ENCODE results near the gene SPATA13.

Gene SPATA13

DNA sequence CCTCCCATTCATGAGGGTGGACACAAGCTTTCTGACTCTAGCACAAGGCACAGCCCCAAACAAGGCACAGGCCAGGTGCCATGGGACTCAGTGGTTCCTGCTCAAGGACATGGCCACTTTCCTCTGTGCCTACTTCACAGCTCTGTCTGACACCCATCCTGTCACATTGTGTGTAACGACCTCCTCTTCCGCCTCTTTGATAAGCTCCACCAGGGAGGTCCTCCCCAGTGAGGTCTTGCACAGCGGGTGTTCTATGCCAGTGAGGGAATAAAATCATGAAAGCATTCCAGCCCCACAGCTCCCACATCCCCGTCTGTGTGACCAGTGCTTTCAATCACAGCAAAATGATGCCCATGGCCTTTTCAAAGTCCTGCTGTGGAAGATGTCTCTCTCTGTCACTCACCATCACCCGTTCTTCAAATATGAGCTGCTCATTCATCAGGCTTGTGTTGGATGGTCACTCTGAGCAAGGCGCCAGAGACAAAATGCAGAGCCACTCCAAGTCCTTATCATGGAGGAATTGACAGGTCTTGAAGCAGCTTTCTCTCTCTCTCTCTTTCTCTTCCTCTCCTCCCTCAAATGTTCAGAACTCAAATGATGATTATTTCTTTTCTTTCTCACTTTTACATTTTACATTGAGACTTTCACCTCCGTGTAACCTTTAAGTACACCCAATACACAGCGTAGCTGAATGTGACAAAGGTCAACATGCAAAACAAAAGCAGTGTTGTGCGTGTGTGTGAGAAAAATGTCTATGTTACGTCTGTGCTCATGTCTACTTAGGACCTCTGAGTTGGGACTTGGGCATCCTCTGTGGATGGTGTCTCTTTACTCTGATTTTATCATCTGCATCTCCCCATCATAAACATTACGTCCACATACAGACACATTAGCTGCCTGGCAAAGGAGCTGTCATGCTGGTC lies 8.0 kb upstream of the SPATA13 start:
- ChIA-PET CTCF (interaction anchor here (1.1 to 2.2 kb wide), 2 partner anchors 9 to 36 kb away, joined by 4 to 6 read pairs; no protein-coding TSS in a partner anchor), POLR2A (no interaction called here)
- no peak for TF ChIP-seq CTCF (IDR thresholded peaks at IDR 0.05; ENCODE audit: control extremely low read depth, extremely low read depth, low read depth, missing control alignments)
- DNase-seq (ENCODE audit: extremely low spot score): no peak

GRCh38 chr13:24153347-24153746 lies 7.2 kb upstream of the SPATA13 start:
- TF ChIP-seq CTCF (IDR thresholded peaks at IDR 0.05; ENCODE audit: control extremely low read depth, extremely low read depth, low read depth, missing control alignments): no peak
- ChIA-PET POLR2A (no interaction called here), CTCF (interaction anchor here (1.1 to 2.2 kb wide), 2 partner anchors 8 to 35 kb away, joined by 4 to 6 read pairs; no protein-coding TSS in a partner anchor)
- DNase-seq (ENCODE audit: extremely low spot score): no peak

DNA sequence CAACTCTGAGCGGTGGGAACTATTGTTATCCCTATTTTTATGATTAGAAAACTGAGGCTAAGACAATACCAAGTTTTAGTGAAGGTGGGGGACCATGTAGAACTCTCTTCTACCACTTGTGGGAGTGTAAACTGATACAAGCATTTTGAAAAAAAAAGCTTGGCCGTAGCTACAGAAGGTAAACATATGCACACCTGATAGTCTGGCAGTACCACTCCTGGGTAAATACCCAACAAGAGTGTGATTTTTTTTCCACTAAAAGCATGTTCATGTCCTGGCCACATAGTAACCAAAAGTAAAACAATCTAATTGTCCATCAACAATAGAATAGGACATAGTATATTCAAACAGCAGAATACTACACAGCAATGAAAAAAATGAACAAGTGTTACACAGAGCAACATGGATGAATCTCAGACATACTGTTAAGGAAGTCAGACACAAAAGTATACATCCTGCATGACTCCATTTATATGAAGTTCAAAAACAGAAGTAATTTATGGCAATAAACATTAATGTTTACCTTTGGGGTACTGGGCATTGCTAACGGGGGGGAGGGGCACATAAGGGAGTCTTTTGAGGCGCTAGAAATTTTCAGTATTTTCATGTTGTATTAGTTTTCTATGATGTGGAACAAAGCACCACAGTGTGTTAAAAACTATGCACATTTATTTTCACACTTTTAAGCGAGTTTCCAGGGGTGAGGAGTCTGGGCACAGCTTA lies 6.4 kb upstream of the SPATA13 start:
- ChIA-PET POLR2A (no interaction called here), CTCF (interaction anchor here (1.8 kb wide), 1 partner anchor 9 kb away, joined by 6 read pairs; no protein-coding TSS in a partner anchor)
- no peak for TF ChIP-seq CTCF (IDR thresholded peaks at IDR 0.05; ENCODE audit: control extremely low read depth, extremely low read depth, low read depth, missing control alignments)
- no peak for DNase-seq (ENCODE audit: extremely low spot score)

- DNase-seq (ENCODE audit: extremely low spot score): no peak
- ChIA-PET CTCF (interaction anchor here (1.4 kb wide), 1 partner anchor 13 kb away, joined by 5 read pairs; no protein-coding TSS in a partner anchor), POLR2A (no interaction called here)
- no peak for TF ChIP-seq CTCF (IDR thresholded peaks at IDR 0.05; ENCODE audit: control extremely low read depth, extremely low read depth, low read depth, missing control alignments)
Measured at GRCh38 chr13:24159357-24159756, 1.2 kb upstream of the SPATA13 start.

GRCh38 chr13:24161010-24161775 lies 673 bp downstream of the SPATA13 start:
- no peak for TF ChIP-seq CTCF (IDR thresholded peaks at IDR 0.05; ENCODE audit: control extremely low read depth, extremely low read depth, low read depth, missing control alignments)
- CTCF ChIA-PET: interaction anchor here (1.0 to 1.8 kb wide), 6 partner anchors 9 to 68 kb away, joined by 3 to 6 read pairs (median 3); no protein-coding TSS in a partner anchor
- peak; percentile 49 for DNase-seq (ENCODE audit: extremely low spot score)
- POLR2A ChIA-PET: interaction anchor here (0.6 kb wide), 1 partner anchor 142 kb away, joined by 5 read pairs; no protein-coding TSS in a partner anchor

Data from GM10248 (cell line).